Measurements from ENCODE around the gene ANKRD33B. TPM values are rescaled to one million over a fixed set of nuclear protein-coding genes. Genes with fewer than 3 reads are reported as not detected.

ANKRD33B gene
- total RNA-seq, 1 experiment from 2014 or later = 10.9 TPM

- Histone ChIP-seq H4K20me1 (ENCODE audit: insufficient read depth) (no peaks in the 10 kb centered on the region), H3K9me2 (ENCODE audit: insufficient read depth) (no peaks in the 10 kb centered on the region), H3K79me2 (ENCODE audit: insufficient read depth, low read length) (peaks cover 29% of the 10 kb centered on the region), H3K36me3 (ENCODE audit: control insufficient read depth in 1 of 2, insufficient read depth in 2 of 2, low read length in 2 of 2) (no peaks in the 10 kb centered on the region), H3K9me3 (ENCODE audit: control insufficient read depth in 1 of 2, insufficient read depth in 1 of 2, low read depth in 1 of 2, low read length in 2 of 2) (no peaks in the 10 kb centered on the region), H3K9ac (ENCODE audit: low read length) (no peak overlapping the region), H3K4me3 (replicated peaks in 1 of 2; ENCODE audit: low read depth in 1 of 2, low read length in 2 of 2) (no peak overlapping the region), H3K27me3 (ENCODE audit: insufficient read depth, low read length) (no peaks in the 10 kb centered on the region), H2AFZ (ENCODE audit: low read depth, low read length, poor library complexity, severe bottlenecking) (no peak overlapping the region), H3K4me2 (ENCODE audit: low read length) (no peak overlapping the region), H3K4me1 (ENCODE audit: control insufficient read depth in 1 of 2, insufficient read depth in 2 of 2, low read length in 2 of 2) (peaks cover 4 to 18% of the 10 kb centered on the region in 2 experiments; a peak in 2 of 4 replicates), H3K27ac (ENCODE audit: low read depth, low read length) (no peak overlapping the region)
- CTCF ChIA-PET = interaction anchor here (3.2 kb wide), 1 partner anchor 18 kb away, joined by 15 read pairs; no protein-coding TSS in a partner anchor
- no TSS peak for BruUV-seq (replicated peaks)
- POLR2A ChIA-PET = no interaction called here
- RAD21 ChIA-PET (ENCODE audit: low non-redundant PET in 1 of 2, low total read pairs in 2 of 2, uncharacterized antibody in 2 of 2, unreplicated experiment in 2 of 2) = no interaction called here
- TF ChIP-seq CBX3 (IDR thresholded peaks at IDR 0.05; ENCODE audit: low read depth) (no peak), CTCF (IDR thresholded peaks at IDR 0.05 in 2 of 3, conservative IDR thresholded peaks at IDR 0.05 in 1 of 3; ENCODE audit: borderline replicate concordance in 1 of 3, insufficient read depth in 1 of 3, low read depth in 2 of 3, low read length in 2 of 3) (no peak), EZH2 (IDR thresholded peaks at IDR 0.05) (no peak), SIN3A (IDR thresholded peaks at IDR 0.05; ENCODE audit: low read depth) (no peak), ELF1 (IDR thresholded peaks at IDR 0.05; ENCODE audit: borderline replicate concordance, low read depth) (no peak), YY1 (IDR thresholded peaks at IDR 0.05; ENCODE audit: extremely low read depth, insufficient replicate concordance, low read depth, low read length) (no peak), ATF3 (IDR thresholded peaks at IDR 0.05) (no peak), TCF7L2 (IDR thresholded peaks at IDR 0.05; ENCODE audit: borderline replicate concordance, extremely low read depth, insufficient read depth, insufficient read length) (no peak)
- no peak for ATAC-seq
- DNase-seq (ENCODE audit: low read depth, low spot score) = no peak
- intact Hi-C loops (cut with micrococcal nuclease) = no loop called here
These were observed 46.2 kb downstream of the ANKRD33B start for GRCh38 chr5:10610058-10610457.

Data from HCT116 (cell line).